HG02759 (cell line): ENCODE measurements around the gene PRKAB1.
A peak's percentile ranks its signal among the peaks of the same experiment; 100 is the strongest.

Experiments
- ATAC-seq: cut with Tn5 transposase; IDR thresholded peaks from one replicate; pipeline ENCODE4 v1.9.1; 2021; ENCODE audit warnings: mild to moderate bottlenecking, moderate library complexity; ENCODE audit not compliant: unreplicated experiment

PRKAB1 gene

GRCh38 chr12:119661882-119662281, 6.1 kb upstream of the PRKAB1 start:
- ATAC-seq = no peak

GRCh38 chr12:119664642-119665041, 3.3 kb upstream of the PRKAB1 start:
- no peak for ATAC-seq

- no peak for ATAC-seq
Observed at GRCh38 chr12:119665164-119665929, 2.6 kb upstream of the PRKAB1 start.

- no peak for ATAC-seq
Observed at GRCh38 chr12:119666226-119666795, 1.6 kb upstream of the PRKAB1 start.

GRCh38 chr12:119666900-119667576, 895 bp upstream of the PRKAB1 start:
- ATAC-seq = no peak

GRCh38 chr12:119668324-119668841, 450 bp downstream of the PRKAB1 start:
- no peak for ATAC-seq

- no peak for ATAC-seq
Observed at GRCh38 chr12:119669744-119670472, 2.0 kb downstream of the PRKAB1 start.

GRCh38 chr12:119671070-119671469, 3.1 kb downstream of the PRKAB1 start:
- ATAC-seq = no peak

- no peak for ATAC-seq
Observed at GRCh38 chr12:119672194-119672593, 4.3 kb downstream of the PRKAB1 start.

GRCh38 chr12:119673634-119674033, 5.7 kb downstream of the PRKAB1 start:
- no peak for ATAC-seq

GRCh38 chr12:119674560-119674959, 6.6 kb downstream of the PRKAB1 start:
- ATAC-seq = no peak

- no peak for ATAC-seq
Observed at GRCh38 chr12:119676022-119676421, 8.1 kb downstream of the PRKAB1 start.

GRCh38 chr12:119676573-119676972, 8.6 kb downstream of the PRKAB1 start:
- ATAC-seq = no peak

- ATAC-seq = no peak
Observed at GRCh38 chr12:119678459-119678858, 10.5 kb downstream of the PRKAB1 start.

- ATAC-seq = no peak
Observed at GRCh38 chr12:119679081-119679480, 11.1 kb downstream of the PRKAB1 start.

GRCh38 chr12:119679490-119679889, 11.6 kb downstream of the PRKAB1 start:
- ATAC-seq = no peak

GRCh38 chr12:119681111-119681510, 13.2 kb downstream of the PRKAB1 start:
- no peak for ATAC-seq

- ATAC-seq = peak; percentile 74
Observed at GRCh38 chr12:119681728-119682638, 14.1 kb downstream of the PRKAB1 start.

- no peak for ATAC-seq
Observed at GRCh38 chr12:119682639-119683252, 14.8 kb downstream of the PRKAB1 start.

- no peak for ATAC-seq
Observed at GRCh38 chr12:119683413-119683812, 15.5 kb downstream of the PRKAB1 start.
